Activated naive CD8-positive, alpha-beta T cell treated with anti-CD3 and anti-CD28 coated beads, Interleukin-2, amount 10 ng/mL, durations not matched to agents 7 days and 5 days (primary cell): ENCODE results near the gene JAKMIP1. TPM values are rescaled to one million over a fixed set of nuclear protein-coding genes. Genes with fewer than 3 reads are reported as not detected.
"Not testable (repeated sequence)": the region's sequence is repeated elsewhere in the genome, so short reads cannot be mapped to it uniquely, and the experiment has no call there.

Source experiments
- ATAC-seq: fragments of 150-1000 bp; cut with Tn5 transposase; one replicate; pipeline ENCODE4 v1.10.0; 2021; ENCODE audit warnings: low read depth, moderate library complexity
- POLR2A ChIA-PET: fragments of 350-600 bp; sonication (Branson Sonifier 250); formaldehyde crosslinking; loops from one replicate; lab custom pipeline; 2021; ENCODE audit warnings: antibody characterized with exemption; lab: Charles Lee
- DNase-seq: peaks from one replicate; pipeline ENCODE4 v3.0.0; 2021
- H3K27ac Mint-ChIP-seq: one replicate; pipeline ENCODE4 v1.8.0; 2022; ENCODE audit warnings: mild to moderate bottlenecking, mixed read lengths
- H3K27me3 Mint-ChIP-seq: one replicate; pipeline ENCODE4 v1.8.0; 2022; ENCODE audit warnings: mild to moderate bottlenecking, moderate library complexity, mixed read lengths
- H3K36me3 Mint-ChIP-seq: one replicate; pipeline ENCODE4 v1.8.0; 2021; ENCODE audit warnings: mild to moderate bottlenecking, mixed read lengths
- H3K4me1 Mint-ChIP-seq: one replicate; pipeline ENCODE4 v1.8.0; 2021; ENCODE audit warnings: mixed read lengths
- H3K4me3 Mint-ChIP-seq: one replicate; pipeline ENCODE4 v1.8.0; 2022; ENCODE audit warnings: mild to moderate bottlenecking, moderate library complexity, mixed read lengths
- H3K9me3 Mint-ChIP-seq: one replicate; pipeline ENCODE4 v1.8.0; 2021; ENCODE audit warnings: mixed read lengths
- total RNA-seq, 2 experiments: library from RNA; stranded (reverse); gene quantifications; one replicate each; pipeline ENCODE4 v1.2.3, GENCODE V29; 2021

JAKMIP1 gene
- total RNA-seq, 2 experiments from 2014 or later: 5.3 to 5.9 TPM

GRCh38 chr4:6017030-6017429 lies 183.3 kb downstream of the JAKMIP1 start:
- Mint-ChIP-seq H3K9me3 (no peaks in the 10 kb centered on the region), H3K4me3 (no peak overlapping the region), H3K27ac (no peak overlapping the region), H3K36me3 (no peaks in the 10 kb centered on the region), H3K4me1 (no peaks in the 10 kb centered on the region), H3K27me3 (no peaks in the 10 kb centered on the region)
- POLR2A ChIA-PET: no interaction called here
- DNase-seq (no peak), ATAC-seq (no peak)

- no peaks in the 10 kb centered on the region for H3K9me3 Mint-ChIP-seq
- no peaks in the 10 kb centered on the region for H3K36me3 Mint-ChIP-seq
- peaks cover 4% of the 10 kb centered on the region for H3K4me1 Mint-ChIP-seq
- POLR2A ChIA-PET: no interaction called here
- ATAC-seq (no peak), DNase-seq (no peak)
- H3K27ac Mint-ChIP-seq: no peak overlapping the region
- no peak overlapping the region for H3K4me3 Mint-ChIP-seq
- H3K27me3 Mint-ChIP-seq: peaks cover 26% of the 10 kb centered on the region
Observed at GRCh38 chr4:6013564-6013963, 186.8 kb downstream of the JAKMIP1 start.

- no peak overlapping the region for H3K27ac Mint-ChIP-seq
Observed at GRCh38 chr4:6012200-6012599, 188.1 kb downstream of the JAKMIP1 start.

GRCh38 chr4:6011686-6012085 lies 188.7 kb downstream of the JAKMIP1 start:
- H3K4me3 Mint-ChIP-seq: no peak overlapping the region
- H3K4me1 Mint-ChIP-seq: peaks cover 4% of the 10 kb centered on the region
- no peak for ATAC-seq
- H3K27ac Mint-ChIP-seq: no peak overlapping the region
- POLR2A ChIA-PET: no interaction called here
- peaks cover 32% of the 10 kb centered on the region for H3K27me3 Mint-ChIP-seq
- H3K36me3 Mint-ChIP-seq: no peaks in the 10 kb centered on the region
- DNase-seq: no peak
- H3K9me3 Mint-ChIP-seq: no peaks in the 10 kb centered on the region

More at GRCh38 chr4:6012200-6012599, 188.1 kb downstream of the JAKMIP1 start:
- peaks cover 4% of the 10 kb centered on the region for H3K4me1 Mint-ChIP-seq
- no peaks in the 10 kb centered on the region for H3K9me3 Mint-ChIP-seq
- ATAC-seq: no peak
- no peak overlapping the region for H3K4me3 Mint-ChIP-seq
- POLR2A ChIA-PET: no interaction called here
- peaks cover 32% of the 10 kb centered on the region for H3K27me3 Mint-ChIP-seq
- DNase-seq: no peak
- H3K36me3 Mint-ChIP-seq: no peaks in the 10 kb centered on the region

GRCh38 chr4:6011271-6011671 lies 189.1 kb downstream of the JAKMIP1 start:
- no peaks in the 10 kb centered on the region for H3K36me3 Mint-ChIP-seq
- H3K4me3 Mint-ChIP-seq: no peak overlapping the region
- no peak overlapping the region for H3K27ac Mint-ChIP-seq
- POLR2A ChIA-PET: no interaction called here
- H3K27me3 Mint-ChIP-seq: peaks cover 32% of the 10 kb centered on the region
- H3K9me3 Mint-ChIP-seq: no peaks in the 10 kb centered on the region
- ATAC-seq (no peak), DNase-seq (no peak)
- peaks cover 4% of the 10 kb centered on the region for H3K4me1 Mint-ChIP-seq

GRCh38 chr4:6010789-6011188 lies 189.6 kb downstream of the JAKMIP1 start:
- ATAC-seq (no peak), DNase-seq (no peak)
- H3K9me3 Mint-ChIP-seq: no peaks in the 10 kb centered on the region
- no peak overlapping the region for H3K4me3 Mint-ChIP-seq
- no peak overlapping the region for H3K27ac Mint-ChIP-seq
- H3K36me3 Mint-ChIP-seq: no peaks in the 10 kb centered on the region
- peaks cover 32% of the 10 kb centered on the region for H3K27me3 Mint-ChIP-seq
- POLR2A ChIA-PET: no interaction called here
- H3K4me1 Mint-ChIP-seq: peaks cover 4% of the 10 kb centered on the region

- Mint-ChIP-seq H3K4me1 (peaks cover 4% of the 10 kb centered on the region), H3K4me3 (no peak overlapping the region), H3K36me3 (no peaks in the 10 kb centered on the region), H3K9me3 (no peaks in the 10 kb centered on the region), H3K27ac (no peak overlapping the region), H3K27me3 (peaks cover 34% of the 10 kb centered on the region)
- POLR2A ChIA-PET: no interaction called here
- DNase-seq: no peak
- ATAC-seq: no peak
Observed at GRCh38 chr4:6009452-6009851, 190.9 kb downstream of the JAKMIP1 start.

GRCh38 chr4:6008766-6009385 lies 191.5 kb downstream of the JAKMIP1 start:
- Mint-ChIP-seq H3K36me3 (no peaks in the 10 kb centered on the region), H3K4me1 (peaks cover 4% of the 10 kb centered on the region), H3K27ac (no peak overlapping the region), H3K4me3 (no peak overlapping the region), H3K9me3 (no peaks in the 10 kb centered on the region), H3K27me3 (peaks cover 34% of the 10 kb centered on the region)
- DNase-seq: no peak
- POLR2A ChIA-PET: no interaction called here
- ATAC-seq: no peak

GRCh38 chr4:6008092-6008551 lies 192.2 kb downstream of the JAKMIP1 start:
- Mint-ChIP-seq H3K27me3 (peaks cover 34% of the 10 kb centered on the region), H3K27ac (no peak overlapping the region), H3K9me3 (no peaks in the 10 kb centered on the region), H3K4me1 (peaks cover 4% of the 10 kb centered on the region), H3K36me3 (no peaks in the 10 kb centered on the region), H3K4me3 (no peak overlapping the region)
- no peak for DNase-seq
- ATAC-seq: no peak
- POLR2A ChIA-PET: no interaction called here

- Mint-ChIP-seq H3K9me3 (no peaks in the 10 kb centered on the region), H3K4me1 (no peaks in the 10 kb centered on the region), H3K27me3 (peaks cover 20% of the 10 kb centered on the region), H3K36me3 (no peaks in the 10 kb centered on the region), H3K4me3 (no peak overlapping the region), H3K27ac (no peak overlapping the region)
- POLR2A ChIA-PET: no interaction called here
- ATAC-seq (no peak), DNase-seq (no peak)
Observed at GRCh38 chr4:6005175-6005574, 195.2 kb downstream of the JAKMIP1 start.

GRCh38 chr4:6003485-6003884 lies 196.9 kb downstream of the JAKMIP1 start:
- H3K9me3 Mint-ChIP-seq, H3K27ac Mint-ChIP-seq, H3K4me3 Mint-ChIP-seq, H3K27me3 Mint-ChIP-seq, POLR2A ChIA-PET, DNase-seq, ATAC-seq, H3K36me3 Mint-ChIP-seq, H3K4me1 Mint-ChIP-seq: not testable (repeated sequence)

- Mint-ChIP-seq H3K9me3 (no peaks in the 10 kb centered on the region), H3K4me1 (peaks cover 2% of the 10 kb centered on the region), H3K27me3 (peaks cover 6% of the 10 kb centered on the region), H3K27ac (no peak overlapping the region), H3K36me3 (no peaks in the 10 kb centered on the region), H3K4me3 (no peak overlapping the region)
- no peak for DNase-seq
- POLR2A ChIA-PET: no interaction called here
- ATAC-seq: no peak
Observed at GRCh38 chr4:6002926-6003325, 197.4 kb downstream of the JAKMIP1 start.

GRCh38 chr4:6002492-6002833 lies 197.9 kb downstream of the JAKMIP1 start:
- no peak overlapping the region for H3K27ac Mint-ChIP-seq
- no peaks in the 10 kb centered on the region for H3K9me3 Mint-ChIP-seq
- DNase-seq (no peak), ATAC-seq (no peak)
- H3K4me3 Mint-ChIP-seq: no peak overlapping the region
- peaks cover 5% of the 10 kb centered on the region for H3K27me3 Mint-ChIP-seq
- POLR2A ChIA-PET: no interaction called here
- H3K4me1 Mint-ChIP-seq: peaks cover 2% of the 10 kb centered on the region
- H3K36me3 Mint-ChIP-seq: no peaks in the 10 kb centered on the region

- Mint-ChIP-seq H3K36me3 (no peaks in the 10 kb centered on the region), H3K27me3 (peaks cover 3% of the 10 kb centered on the region), H3K4me1 (peaks cover 2% of the 10 kb centered on the region), H3K27ac (no peak overlapping the region), H3K9me3 (no peaks in the 10 kb centered on the region), H3K4me3 (no peak overlapping the region)
- DNase-seq: no peak
- POLR2A ChIA-PET: no interaction called here
- ATAC-seq: no peak
Observed at GRCh38 chr4:6001680-6002491, 198.5 kb downstream of the JAKMIP1 start.
